GM21717 (cell line): ENCODE results near the gene ZMYND8.
"Not testable (repeated sequence)": the region's sequence is repeated elsewhere in the genome, so short reads cannot be mapped to it uniquely, and the experiment has no call there.

Source experiments
- ATAC-seq: cut with Tn5 transposase; IDR thresholded peaks from one replicate; pipeline ENCODE4 v1.9.1; 2021; ENCODE audit warnings: mild to moderate bottlenecking, moderate library complexity; ENCODE audit not compliant: unreplicated experiment

ZMYND8 gene

GRCh38 chr20:47314647-47315338 is 41.7 kb downstream of the ZMYND8 start:
- ATAC-seq, result no peak

- no peak for ATAC-seq
Observed at GRCh38 chr20:47311967-47312681, 44.4 kb downstream of the ZMYND8 start.

GRCh38 chr20:47311211-47311610 is 45.3 kb downstream of the ZMYND8 start:
- ATAC-seq, result no peak

- ATAC-seq, result no peak
Observed at GRCh38 chr20:47310729-47311128, 45.8 kb downstream of the ZMYND8 start.

GRCh38 chr20:47309806-47310426 is 46.6 kb downstream of the ZMYND8 start:
- no peak for ATAC-seq

- no peak for ATAC-seq
Observed at GRCh38 chr20:47309394-47309793, 47.1 kb downstream of the ZMYND8 start.

- not testable (repeated sequence) for ATAC-seq
Observed at GRCh38 chr20:47307569-47307968, 48.9 kb downstream of the ZMYND8 start.

- ATAC-seq, result no peak
Observed at GRCh38 chr20:47306755-47307370, 49.6 kb downstream of the ZMYND8 start.

- ATAC-seq, result no peak
Observed at GRCh38 chr20:47306095-47306494, 50.4 kb downstream of the ZMYND8 start.

GRCh38 chr20:47305667-47306066 is 50.8 kb downstream of the ZMYND8 start:
- ATAC-seq, result no peak

GRCh38 chr20:47304287-47304686 is 52.2 kb downstream of the ZMYND8 start:
- ATAC-seq, result no peak

- no peak for ATAC-seq
Observed at GRCh38 chr20:47303736-47304135, 52.8 kb downstream of the ZMYND8 start.

GRCh38 chr20:47300071-47300470 is 56.4 kb downstream of the ZMYND8 start:
- no peak for ATAC-seq

GRCh38 chr20:47298624-47299023 is 57.9 kb downstream of the ZMYND8 start:
- no peak for ATAC-seq

GRCh38 chr20:47297746-47298145 is 58.8 kb downstream of the ZMYND8 start:
- ATAC-seq, result no peak

- no peak for ATAC-seq
Observed at GRCh38 chr20:47296950-47297349, 59.5 kb downstream of the ZMYND8 start.

GRCh38 chr20:47295921-47296426 is 60.5 kb downstream of the ZMYND8 start:
- no peak for ATAC-seq

- ATAC-seq, result no peak
Observed at GRCh38 chr20:47295129-47295813, 61.2 kb downstream of the ZMYND8 start.

GRCh38 chr20:47293631-47294030 is 62.9 kb downstream of the ZMYND8 start:
- ATAC-seq, result no peak

- ATAC-seq, result no peak
Observed at GRCh38 chr20:47292581-47292980, 63.9 kb downstream of the ZMYND8 start.
